B cell (primary cell): ENCODE results near the gene CNTF. TPM values are rescaled to one million over a fixed set of nuclear protein-coding genes. Genes with fewer than 3 reads are reported as not detected.

ENCODE experiments used
- ATAC-seq: fragments of 200-7000 bp; cut with Tn5 transposase; one replicate; pipeline ENCODE4 v1.10.0; 2021; ENCODE audit warnings: low read depth, mild to moderate bottlenecking, moderate number of reproducible peaks, moderate library complexity
- CTCF ChIA-PET: fragments of 350-600 bp; sonication (Branson Sonifier 250); formaldehyde crosslinking; loops from one replicate; lab custom pipeline; 2021; ENCODE audit warnings: antibody characterized with exemption, inconsistent platforms; lab: Charles Lee
- POLR2A ChIA-PET: fragments of 350-600 bp; sonication (Branson Sonifier 250); formaldehyde crosslinking; loops from one replicate; lab custom pipeline; 2021; ENCODE audit warnings: antibody characterized with exemption; lab: Charles Lee
- DNase-seq: peaks from one replicate; pipeline ENCODE4 v3.0.0; 2013
- H2AFZ ChIP-seq: 2 replicates; pipeline ENCODE4 v1.6.1; 2012; ENCODE audit warnings: mild to moderate bottlenecking, low read depth, low read length; ENCODE audit not compliant: insufficient read depth, poor library complexity, severe bottlenecking
- H3K27ac ChIP-seq, 2 donors: 1 replicate in 1 of 2; 2 replicates in 1 of 2; pipeline ENCODE4 v1.5.1; 2012 to 2013; ENCODE audit warnings: low read length in 2 of 2, mild to moderate bottlenecking in 2 of 2, moderate library complexity in 1 of 2
- H3K27me3 ChIP-seq, 4 experiments: fragments of 200-600 bp in 1 of 4; sonication (generic) in 1 of 4; replicated peaks in 1 of 4; 1 replicate in 2 of 4; 2 replicates in 2 of 4; pipeline versions ENCODE4 v1.6.1 to v1.7.0; 2013 to 2016; ENCODE audit warnings: low read length in 3 of 4, mild to moderate bottlenecking in 2 of 4, mixed read lengths in 1 of 4, moderate library complexity in 1 of 4; ENCODE audit not compliant: insufficient read depth in 4 of 4, control insufficient read depth in 3 of 4; ENCODE audit errors: control extremely low read depth in 1 of 4
- H3K36me3 ChIP-seq, 2 experiments: replicated peaks in 1 of 2; 1 replicate in 1 of 2; 2 replicates in 1 of 2; pipeline versions ENCODE4 v1.6.1 to v1.7.1; 2013; ENCODE audit warnings: low read length in 1 of 2; ENCODE audit not compliant: insufficient read depth in 2 of 2, control insufficient read depth in 1 of 2; ENCODE audit errors: control extremely low read depth in 1 of 2, extremely low read depth in 1 of 2
- H3K4me1 ChIP-seq, 2 donors: fragments of 200-600 bp in 1 of 2; sonication (generic) in 1 of 2; 1 replicate in 1 of 2; 2 replicates in 1 of 2; pipeline versions ENCODE4 v1.5.1 to v1.6.1; 2013 to 2017; ENCODE audit warnings: low read length in 2 of 2; ENCODE audit not compliant: control insufficient read depth in 2 of 2, insufficient read depth in 2 of 2
- H3K4me2 ChIP-seq: replicated peaks from 2 replicates; pipeline ENCODE3; 2012; ENCODE audit warnings: mild to moderate bottlenecking, low read depth, low read length; ENCODE audit not compliant: poor library complexity, severe bottlenecking
- H3K4me3 ChIP-seq, 5 experiments: fragments of 200-600 bp in 1 of 5; sonication (generic) in 1 of 5; 1 replicate in 3 of 5; 2 replicates in 2 of 5; pipeline versions ENCODE4 v1.5.1 to v1.7.0; 2011 to 2016; ENCODE audit warnings: low read length in 4 of 5, mild to moderate bottlenecking in 4 of 5, low read depth in 2 of 5, control low read depth in 1 of 5, moderate library complexity in 1 of 5; ENCODE audit not compliant: insufficient read depth in 1 of 5; ENCODE audit errors: control extremely low read depth in 1 of 5, extremely low read depth in 1 of 5
- H3K79me2 ChIP-seq: fragments of 200-600 bp; sonication (generic); one replicate; pipeline ENCODE4 v1.6.0; 2016; ENCODE audit warnings: low read length; ENCODE audit not compliant: control insufficient read depth, insufficient read depth
- H3K9ac ChIP-seq: fragments of 200-600 bp; sonication (generic); 2 replicates; pipeline ENCODE4 v1.6.1; 2017; ENCODE audit warnings: mild to moderate bottlenecking, low read length, moderate library complexity
- H3K9me3 ChIP-seq, 3 donors: one replicate each; pipeline versions ENCODE4 v1.6.1 to v1.7.1; 2013; ENCODE audit warnings: low read length in 2 of 3; ENCODE audit not compliant: control insufficient read depth in 2 of 3, insufficient read depth in 1 of 3; ENCODE audit errors: control extremely low read depth in 1 of 3
- H4K20me1 ChIP-seq: 2 replicates; pipeline ENCODE4 v1.6.0; 2012; ENCODE audit warnings: mild to moderate bottlenecking, low read length; ENCODE audit not compliant: insufficient read depth, control insufficient read depth, poor library complexity, severe bottlenecking
- H3K27ac Mint-ChIP-seq: one replicate; pipeline ENCODE4 v1.8.0; 2021; ENCODE audit warnings: mixed read lengths
- H3K27me3 Mint-ChIP-seq: one replicate; pipeline ENCODE4 v1.8.0; 2021; ENCODE audit warnings: mixed read lengths
- H3K4me1 Mint-ChIP-seq: one replicate; pipeline ENCODE4 v1.8.0; 2021; ENCODE audit warnings: mixed read lengths
- H3K4me3 Mint-ChIP-seq: one replicate; pipeline ENCODE4 v1.8.0; 2021; ENCODE audit warnings: mixed read lengths
- H3K9me3 Mint-ChIP-seq: one replicate; pipeline ENCODE4 v1.8.0; 2022; ENCODE audit warnings: mixed read lengths; ENCODE audit not compliant: insufficient read depth
- EZH2 ChIP-seq: IDR thresholded peaks from 2 replicates; pipeline ENCODE4 v1.6.1; 2012; ENCODE audit warnings: borderline replicate concordance, low read depth, mild to moderate bottlenecking, moderate library complexity, low read length; ENCODE audit not compliant: insufficient read depth, poor library complexity, severe bottlenecking
- WGBS: methylation state at CpG from one replicate; pipeline ENCODE4 v1.1.5; 2013; ENCODE audit warnings: missing lambda C conversion rate; ENCODE audit not compliant: insufficient coverage; 5-methylcytosine and 5-hydroxymethylcytosine counted together
- intact Hi-C: fragments of 100-400 bp; cut with micrococcal nuclease; formaldehyde crosslinking; loops from one replicate; pipeline ENCODE4 v1.10.0; 2022
- polyA plus RNA-seq: library from polyadenylated mRNA; depleted of rRNA; stranded (reverse); fragments of >200 nt; gene quantifications from 2 replicates; pipeline ENCODE4 v1.2.3, GENCODE V29; 2012
- total RNA-seq, 2 donors: library from RNA; stranded (reverse); fragments of 120-200 nt in 1 of 2; gene quantifications; 1 replicate in 1 of 2; 2 replicates in 1 of 2; pipeline versions ENCODE4 v1.2.3 to v1.2.4, GENCODE V29; 2013 to 2022
- TF ChIP-seq, protein P1 (sequence below): fragments of 200-600 bp; IDR thresholded peaks from one replicate; pipeline ENCODE4 v1.8.0; 2022; ENCODE audit warnings: antibody characterized with exemption, mild to moderate bottlenecking

CNTF gene
- total and polyA plus RNA-seq, 2 donors (not counting 1 experiment from before 2014, with no cell fraction given) = 1.4 to 4.8 TPM

DNA sequence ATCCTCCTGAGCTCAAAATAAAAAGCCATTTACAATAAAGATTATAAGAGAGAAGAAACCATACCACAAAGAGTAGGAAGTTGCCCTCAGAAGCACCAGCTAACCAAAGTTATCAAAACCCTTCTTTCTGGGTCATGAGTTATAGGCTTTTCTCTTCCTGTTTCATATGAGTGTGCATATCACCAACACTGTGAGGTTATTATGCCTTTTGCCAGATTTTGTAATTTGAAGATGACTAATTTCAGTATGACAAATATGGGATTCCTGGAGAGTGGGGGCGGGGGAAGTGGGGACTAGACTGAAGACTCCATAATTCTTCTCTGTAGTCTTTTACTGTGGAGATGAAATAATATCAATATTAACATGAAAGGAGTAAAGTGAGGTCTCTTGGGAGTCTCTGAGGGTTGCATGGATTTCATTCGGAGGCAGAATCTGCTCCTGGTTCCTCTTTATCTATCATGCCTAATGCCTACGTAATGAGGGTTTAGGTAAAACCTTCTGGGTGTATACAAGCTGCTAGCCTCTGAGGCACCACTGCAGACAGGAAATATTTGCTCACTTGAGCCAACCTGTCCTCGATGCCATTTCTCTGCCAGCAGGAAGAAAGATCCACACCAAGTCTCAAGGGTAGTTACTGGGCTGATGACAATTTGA, 48.9 kb upstream of the CNTF start:
- H3K4me3 Mint-ChIP-seq = peak overlapping the region; percentile 97
- Histone ChIP-seq H3K9me3 (no peaks in the 10 kb centered on the region), H3K79me2 (peaks cover 76% of the 10 kb centered on the region), H3K4me2 (peak overlapping the region; percentile 79), H2AFZ (peak overlapping the region; percentile 8), H3K27me3 (no peaks in the 10 kb centered on the region), H4K20me1 (no peaks in the 10 kb centered on the region), H3K4me1 (peaks cover 46 to 47% of the 10 kb centered on the region in 2 donors), H3K9ac (peak overlapping the region; percentile 100), H3K27ac (peak overlapping the region; percentile 100), H3K36me3 (peaks cover 8 to 20% of the 10 kb centered on the region in 2 experiments), H3K4me3 (peak overlapping the region; percentile 48 to 100 (median 61))
- H3K27me3 Mint-ChIP-seq = no peaks in the 10 kb centered on the region
- ATAC-seq (peak; percentile 19), DNase-seq (peak; percentile 85)
- intact Hi-C loops = loop anchor here (2.0 to 10.0 kb wide), 2 partner anchors 49 to 991 kb away; no protein-coding TSS in a partner anchor
- peaks cover 60% of the 10 kb centered on the region for H3K4me1 Mint-ChIP-seq
- no peaks in the 10 kb centered on the region for H3K9me3 Mint-ChIP-seq
- ChIA-PET POLR2A (interaction anchor here (0.7 kb wide), 1 partner anchor 190 kb away, joined by 5 read pairs; no protein-coding TSS in a partner anchor), CTCF (interaction anchor here (0.6 to 2.0 kb wide), 4 partner anchors 9 to 56 kb away, joined by 3 to 8 read pairs (median 6); no protein-coding TSS in a partner anchor)
- no peak for TF ChIP-seq EZH2
- TF ChIP-seq, protein P1, sequence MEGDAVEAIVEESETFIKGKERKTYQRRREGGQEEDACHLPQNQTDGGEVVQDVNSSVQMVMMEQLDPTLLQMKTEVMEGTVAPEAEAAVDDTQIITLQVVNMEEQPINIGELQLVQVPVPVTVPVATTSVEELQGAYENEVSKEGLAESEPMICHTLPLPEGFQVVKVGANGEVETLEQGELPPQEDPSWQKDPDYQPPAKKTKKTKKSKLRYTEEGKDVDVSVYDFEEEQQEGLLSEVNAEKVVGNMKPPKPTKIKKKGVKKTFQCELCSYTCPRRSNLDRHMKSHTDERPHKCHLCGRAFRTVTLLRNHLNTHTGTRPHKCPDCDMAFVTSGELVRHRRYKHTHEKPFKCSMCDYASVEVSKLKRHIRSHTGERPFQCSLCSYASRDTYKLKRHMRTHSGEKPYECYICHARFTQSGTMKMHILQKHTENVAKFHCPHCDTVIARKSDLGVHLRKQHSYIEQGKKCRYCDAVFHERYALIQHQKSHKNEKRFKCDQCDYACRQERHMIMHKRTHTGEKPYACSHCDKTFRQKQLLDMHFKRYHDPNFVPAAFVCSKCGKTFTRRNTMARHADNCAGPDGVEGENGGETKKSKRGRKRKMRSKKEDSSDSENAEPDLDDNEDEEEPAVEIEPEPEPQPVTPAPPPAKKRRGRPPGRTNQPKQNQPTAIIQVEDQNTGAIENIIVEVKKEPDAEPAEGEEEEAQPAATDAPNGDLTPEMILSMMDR = no peak
- WGBS = no CpG with 5 or more reads among the region's 4 CpGs
- peak overlapping the region; percentile 100 for H3K27ac Mint-ChIP-seq

DNA sequence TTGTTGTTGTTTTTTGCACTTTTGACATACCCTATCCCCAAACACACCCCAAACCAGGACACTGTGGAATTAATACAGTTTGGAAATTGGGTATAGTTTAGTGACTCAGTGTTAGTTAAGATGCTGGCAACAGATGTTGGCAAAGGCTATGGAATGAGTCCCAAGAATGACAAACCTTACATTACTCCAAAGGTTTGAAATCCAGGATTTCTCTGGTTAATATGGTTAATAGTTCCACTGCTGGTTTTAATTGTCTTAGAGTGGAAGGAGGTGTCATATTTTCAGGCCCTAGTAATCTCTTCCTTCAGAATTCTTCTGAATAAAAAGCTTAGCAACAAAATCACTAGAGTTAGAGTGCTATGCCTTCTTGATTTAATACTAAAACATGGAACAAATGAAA, 47.6 kb upstream of the CNTF start:
- ATAC-seq (no peak), DNase-seq (no peak)
- no peak overlapping the region for H2AFZ ChIP-seq
- H3K4me1 Mint-ChIP-seq = peaks cover 59% of the 10 kb centered on the region
- peak overlapping the region; percentile 97 for H3K4me3 Mint-ChIP-seq
- H3K79me2 ChIP-seq = peaks cover 68% of the 10 kb centered on the region
- no peaks in the 10 kb centered on the region for H3K9me3 Mint-ChIP-seq
- peaks cover 4 to 7% of the 10 kb centered on the region in 2 experiments for H3K36me3 ChIP-seq
- POLR2A ChIA-PET = interaction anchor here (0.6 kb wide), 2 partner anchors 38 to 597 kb away, joined by 3 to 5 read pairs; partner anchors contain the start of gene DTX4
- H4K20me1 ChIP-seq = no peaks in the 10 kb centered on the region
- no peaks in the 10 kb centered on the region for H3K9me3 ChIP-seq
- H3K27ac Mint-ChIP-seq = peak overlapping the region; percentile 100
- peaks cover 46 to 47% of the 10 kb centered on the region in 2 donors for H3K4me1 ChIP-seq
- peak overlapping the region; percentile 100 for H3K9ac ChIP-seq
- peak overlapping the region; percentile 48 to 100 (median 61) for H3K4me3 ChIP-seq
- H3K27me3 Mint-ChIP-seq = no peaks in the 10 kb centered on the region
- no peak for TF ChIP-seq EZH2
- TF ChIP-seq, protein P1 = no peak
- H3K27me3 ChIP-seq = no peaks in the 10 kb centered on the region
- H3K4me2 ChIP-seq = peak overlapping the region; percentile 79
- CTCF ChIA-PET = interaction anchor here (0.6 to 8.7 kb wide), 5 partner anchors 6 to 583 kb away, joined by 3 to 102 read pairs (median 4); no protein-coding TSS in a partner anchor
- intact Hi-C loops = loop anchor here (2.0 to 10.0 kb wide), 4 partner anchors 50 to 1008 kb away; partner anchors contain the start of genes MPEG1 and UBE2L6
- H3K27ac ChIP-seq = peak overlapping the region; percentile 100
